Esophagus muscularis mucosa (tissue), 3 donors: Measurements from ENCODE around the gene OSBP2.

Experiments used
- EP300 ChIP-seq: sonication (generic); formaldehyde crosslinking; IDR thresholded peaks from one replicate; pipeline ENCODE4 v1.6.1; 2017; ENCODE audit warnings: antibody characterized with exemption
- TF ChIP-seq, protein P1 (sequence below), 3 experiments: fragments of 200-600 bp in 2 of 3; fragments of 450-650 bp in 1 of 3; sonication (generic) in 2 of 3; IDR thresholded peaks; one replicate each; pipeline ENCODE4 v1.5.1; 2017 to 2019; ENCODE audit warnings: antibody characterized with exemption in 3 of 3, mild to moderate bottlenecking in 2 of 3, moderate library complexity in 1 of 3

DNA sequence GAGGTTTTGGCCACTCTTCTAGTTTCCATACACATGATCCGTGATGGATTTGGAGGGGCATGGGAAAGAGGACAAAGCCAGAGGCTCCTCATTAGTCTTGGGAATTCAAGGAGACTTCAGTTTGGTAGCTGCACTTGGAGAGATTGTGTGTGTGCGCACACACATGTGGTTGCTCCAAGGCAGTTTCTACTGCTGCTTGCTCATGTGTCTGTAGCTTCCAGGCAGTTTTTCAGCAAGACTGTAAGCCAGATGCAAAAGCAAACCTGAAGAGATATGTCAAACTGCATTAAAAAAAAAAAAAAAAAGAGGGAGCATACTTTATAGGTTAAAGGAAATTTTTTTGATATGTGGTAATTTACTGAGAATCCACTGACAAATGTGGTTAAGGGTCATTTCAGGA, 95.7 kb downstream of the OSBP2 start:
- no peak for TF ChIP-seq EP300
- TF ChIP-seq, protein P1, sequence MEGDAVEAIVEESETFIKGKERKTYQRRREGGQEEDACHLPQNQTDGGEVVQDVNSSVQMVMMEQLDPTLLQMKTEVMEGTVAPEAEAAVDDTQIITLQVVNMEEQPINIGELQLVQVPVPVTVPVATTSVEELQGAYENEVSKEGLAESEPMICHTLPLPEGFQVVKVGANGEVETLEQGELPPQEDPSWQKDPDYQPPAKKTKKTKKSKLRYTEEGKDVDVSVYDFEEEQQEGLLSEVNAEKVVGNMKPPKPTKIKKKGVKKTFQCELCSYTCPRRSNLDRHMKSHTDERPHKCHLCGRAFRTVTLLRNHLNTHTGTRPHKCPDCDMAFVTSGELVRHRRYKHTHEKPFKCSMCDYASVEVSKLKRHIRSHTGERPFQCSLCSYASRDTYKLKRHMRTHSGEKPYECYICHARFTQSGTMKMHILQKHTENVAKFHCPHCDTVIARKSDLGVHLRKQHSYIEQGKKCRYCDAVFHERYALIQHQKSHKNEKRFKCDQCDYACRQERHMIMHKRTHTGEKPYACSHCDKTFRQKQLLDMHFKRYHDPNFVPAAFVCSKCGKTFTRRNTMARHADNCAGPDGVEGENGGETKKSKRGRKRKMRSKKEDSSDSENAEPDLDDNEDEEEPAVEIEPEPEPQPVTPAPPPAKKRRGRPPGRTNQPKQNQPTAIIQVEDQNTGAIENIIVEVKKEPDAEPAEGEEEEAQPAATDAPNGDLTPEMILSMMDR (IDR thresholded peaks at IDR 0.05) = no peak
